IMR-90 (cell line): Measurements from ENCODE around the gene ELMO1. TPM values are rescaled to one million over a fixed set of nuclear protein-coding genes. Genes with fewer than 3 reads are reported as not detected.

Experiments
- ATAC-seq: fragments of 200-7000 bp; cut with Tn5 transposase; 2 replicates; pipeline ENCODE4 v1.9.1; 2020; ENCODE audit warnings: low read depth, mild to moderate bottlenecking, moderate library complexity
- BruUV-seq: library from RNA; stranded (reverse); fragments of 400-500 nt; replicated peaks from 2 replicates; lab custom pipeline; 2021; lab: Mats Ljungman, UMichigan
- CTCF ChIA-PET: fragments of 300-600 bp; formaldehyde crosslinking; extraction: SDS; loops from one replicate; lab custom pipeline; 2021; ENCODE audit warnings: antibody characterized with exemption; lab: Yijun Ruan, JAX
- POLR2A ChIA-PET: fragments of 300-600 bp; sonication (Branson Sonifier 250); formaldehyde crosslinking; loops from one replicate; lab custom pipeline; 2022; ENCODE audit warnings: antibody characterized with exemption; ENCODE audit not compliant: unreplicated experiment; lab: Charles Lee
- DNase-seq: peaks from one replicate; pipeline ENCODE4 v3.0.0; 2013
- H2AFZ ChIP-seq: replicated peaks from 2 replicates; pipeline ENCODE3; 2013; ENCODE audit warnings: low read length, mild to moderate bottlenecking; ENCODE audit not compliant: poor library complexity
- H2AK5ac ChIP-seq: 2 replicates; pipeline ENCODE4 v1.6.1; 2013; ENCODE audit warnings: low read depth, low read length, inconsistent platforms
- H2AK9ac ChIP-seq: replicated peaks from 2 replicates; pipeline ENCODE3; 2013; ENCODE audit warnings: mild to moderate bottlenecking, low read depth, low read length, moderate library complexity; ENCODE audit not compliant: poor library complexity
- H2BK120ac ChIP-seq: 2 replicates; pipeline ENCODE4 v1.6.1; 2013; ENCODE audit warnings: low read depth, low read length, inconsistent platforms
- H2BK15ac ChIP-seq: 3 replicates; pipeline ENCODE4 v1.6.1; 2013; ENCODE audit warnings: low read depth, low read length, inconsistent platforms
- H2BK20ac ChIP-seq: 2 replicates; pipeline ENCODE4 v1.6.1; 2013; ENCODE audit warnings: low read depth, mild to moderate bottlenecking, inconsistent platforms, low read length, moderate library complexity
- H2BK5ac ChIP-seq: 2 replicates; pipeline ENCODE4 v1.6.1; 2013; ENCODE audit warnings: mild to moderate bottlenecking, low read depth, low read length, inconsistent platforms; ENCODE audit not compliant: poor library complexity, severe bottlenecking
- H3K14ac ChIP-seq: replicated peaks from 2 replicates; pipeline ENCODE4 v1.6.1; 2013; ENCODE audit warnings: low read depth, low read length, inconsistent platforms
- H3K18ac ChIP-seq: 2 replicates; pipeline ENCODE4 v1.6.1; 2013; ENCODE audit warnings: low read depth, low read length, control low read depth
- H3K23ac ChIP-seq: 2 replicates; pipeline ENCODE4 v1.6.1; 2013; ENCODE audit warnings: low read depth, low read length, inconsistent platforms
- H3K27ac ChIP-seq: 2 replicates; pipeline ENCODE4 v1.5.1; 2013; ENCODE audit warnings: mild to moderate bottlenecking, control low read depth, low read length; ENCODE audit not compliant: insufficient read depth
- H3K27me3 ChIP-seq: 2 replicates; pipeline ENCODE4 v1.6.1; 2013; ENCODE audit warnings: low read length; ENCODE audit not compliant: control insufficient read depth, insufficient read depth
- H3K36me3 ChIP-seq: 2 replicates; pipeline ENCODE4 v1.6.1; 2013; ENCODE audit warnings: low read length, mixed read lengths; ENCODE audit not compliant: control insufficient read depth, insufficient read depth
- H3K4ac ChIP-seq: 2 replicates; pipeline ENCODE4 v1.6.1; 2013; ENCODE audit warnings: low read depth, low read length, inconsistent platforms
- H3K4me1 ChIP-seq: 2 replicates; pipeline ENCODE4 v1.6.1; 2013; ENCODE audit warnings: low read length, mixed read lengths; ENCODE audit not compliant: control insufficient read depth, insufficient read depth
- H3K4me2 ChIP-seq: 2 replicates; pipeline ENCODE4 v1.6.1; 2013; ENCODE audit warnings: low read depth, mild to moderate bottlenecking, control low read depth, low read length, moderate library complexity
- H3K4me3 ChIP-seq: 2 replicates; pipeline ENCODE4 v1.5.1; 2013; ENCODE audit warnings: low read depth, mild to moderate bottlenecking, control low read depth, low read length, moderate library complexity; ENCODE audit not compliant: insufficient read depth
- H3K56ac ChIP-seq: 2 replicates; pipeline ENCODE4 v1.6.1; 2013; ENCODE audit warnings: low read length, inconsistent platforms; ENCODE audit not compliant: insufficient read depth; ENCODE audit errors: extremely low read depth
- H3K79me1 ChIP-seq, 2 experiments: 2 replicates each; pipeline ENCODE4 v1.6.1; 2013; ENCODE audit warnings: low read length in 2 of 2, inconsistent platforms in 1 of 2, low read depth in 1 of 2
- H3K9ac ChIP-seq: 2 replicates; pipeline ENCODE4 v1.6.1; 2013; ENCODE audit warnings: low read depth, low read length, control low read depth
- H3K9me1 ChIP-seq: 2 replicates; pipeline ENCODE4 v1.6.1; 2013; ENCODE audit warnings: low read length, inconsistent platforms; ENCODE audit not compliant: insufficient read depth
- H3K9me3 ChIP-seq: 2 replicates; pipeline ENCODE4 v1.6.1; 2013; ENCODE audit warnings: low read length; ENCODE audit not compliant: control insufficient read depth, insufficient read depth
- H4K20me1 ChIP-seq: 2 replicates; pipeline ENCODE4 v1.6.1; 2013; ENCODE audit warnings: low read length, inconsistent platforms; ENCODE audit not compliant: insufficient read depth
- H4K5ac ChIP-seq: 2 replicates; pipeline ENCODE4 v1.6.1; 2013; ENCODE audit warnings: mild to moderate bottlenecking, low read depth, low read length, control low read depth
- H4K8ac ChIP-seq, 2 experiments: 2 replicates each; pipeline ENCODE4 v1.6.1; 2013; ENCODE audit warnings: low read depth in 2 of 2, low read length in 2 of 2, control low read depth in 1 of 2, inconsistent platforms in 1 of 2
- H4K91ac ChIP-seq: 2 replicates; pipeline ENCODE4 v1.6.1; 2013; ENCODE audit warnings: low read depth, low read length, inconsistent platforms; ENCODE audit not compliant: insufficient read depth
- BHLHE40 ChIP-seq: fragments of 150-350 bp; IDR thresholded peaks from 2 replicates; pipeline ENCODE4 v1.6.1; 2016; ENCODE audit warnings: mild to moderate bottlenecking, low read depth, low read length
- CEBPB ChIP-seq: IDR thresholded peaks from 2 replicates; pipeline ENCODE4 v1.6.1; 2012; ENCODE audit warnings: low read depth, low read length, improper control_type of control experiment
- CHD1 ChIP-seq: IDR thresholded peaks from 2 replicates; pipeline ENCODE4 v1.6.1; 2012; ENCODE audit warnings: low read depth, low read length, improper control_type of control experiment
- FOS ChIP-seq: fragments of 150-350 bp; IDR thresholded peaks from 2 replicates; pipeline ENCODE4 v1.6.1; 2016; ENCODE audit warnings: low read depth, low read length
- MAFK ChIP-seq: IDR thresholded peaks from 2 replicates; pipeline ENCODE4 v1.6.1; 2012; ENCODE audit warnings: low read depth, low read length, improper control_type of control experiment
- MAZ ChIP-seq: IDR thresholded peaks from 2 replicates; pipeline ENCODE4 v1.6.1; 2012; ENCODE audit warnings: low read depth, mild to moderate bottlenecking, low read length, improper control_type of control experiment, moderate library complexity, borderline replicate concordance
- MXI1 ChIP-seq: IDR thresholded peaks from 2 replicates; pipeline ENCODE4 v1.6.1; 2012; ENCODE audit warnings: low read depth, mild to moderate bottlenecking, low read length, moderate library complexity, borderline replicate concordance
- NFE2L2 ChIP-seq: fragments of 150-350 bp; IDR thresholded peaks from 2 replicates; pipeline ENCODE4 v1.6.1; 2016; ENCODE audit warnings: low read depth, mild to moderate bottlenecking, low read length
- POLR2A ChIP-seq: IDR thresholded peaks from 2 replicates; pipeline ENCODE4 v1.6.1; 2012; ENCODE audit warnings: mild to moderate bottlenecking, low read depth, low read length
- RAD21 ChIP-seq: IDR thresholded peaks from 2 replicates; pipeline ENCODE4 v1.6.1; 2012; ENCODE audit warnings: low read length, improper control_type of control experiment
- RCOR1 ChIP-seq: IDR thresholded peaks from 2 replicates; pipeline ENCODE4 v1.6.1; 2012; ENCODE audit warnings: mild to moderate bottlenecking, low read length, improper control_type of control experiment; ENCODE audit not compliant: insufficient replicate concordance
- RFX5 ChIP-seq: IDR thresholded peaks from 2 replicates; pipeline ENCODE4 v1.8.0; 2012; ENCODE audit warnings: low read depth, mild to moderate bottlenecking, low read length, moderate library complexity
- SMC3 ChIP-seq: fragments of 150-350 bp; IDR thresholded peaks from 2 replicates; pipeline ENCODE4 v1.6.1; 2016; ENCODE audit warnings: low read depth, mild to moderate bottlenecking, antibody characterized with exemption, low read length, moderate library complexity
- WGBS, 2 experiments: methylation state at CpG; one replicate each; pipeline versions ENCODE4 v1.1.5 to v1.1.7; 2013; ENCODE audit warnings: missing lambda C conversion rate in 2 of 2; ENCODE audit not compliant: insufficient read length in 1 of 2; ENCODE audit errors: extremely low coverage in 2 of 2; 5-methylcytosine and 5-hydroxymethylcytosine counted together
- dilution Hi-C: fragments of 300-500 bp; cut with HindIII; formaldehyde crosslinking; loops from one replicate; pipeline ENCODE4 v1.14.3; 2018; ENCODE audit warnings: low sequenced_read_pairs; ENCODE audit not compliant: unreplicated experiment
- in situ Hi-C: fragments of 300-500 bp; cut with MboI; formaldehyde crosslinking; loops from 3 replicates; pipeline ENCODE4 v1.14.3; 2019; ENCODE audit warnings: low sequenced_read_pairs, inconsistent platforms, mixed read lengths
- intact Hi-C: fragments of 100-400 bp; cut with micrococcal nuclease; formaldehyde crosslinking; loops from 2 replicates; pipeline ENCODE4 v1.10.0; 2022
- polyA plus RNA-seq, 3 experiments: library from polyadenylated mRNA; depleted of rRNA; stranded (reverse); fragments of >200 nt; gene quantifications; 2 replicates each; pipeline ENCODE4 v1.2.3, GENCODE V29; 2012; ENCODE audit warnings: low replicate concordance in 1 of 3
- total RNA-seq: library from RNA; depleted of rRNA; stranded (reverse); fragments of >200 nt; gene quantifications from 2 replicates; pipeline ENCODE4 v1.2.3, GENCODE V29; 2012
- TF ChIP-seq, protein P1 (sequence below): fragments of 150-350 bp; IDR thresholded peaks from 2 replicates; pipeline ENCODE4 v1.6.1; 2016; ENCODE audit warnings: low read depth, mild to moderate bottlenecking, low read length, moderate library complexity, borderline replicate concordance
- TF ChIP-seq, protein P2 (sequence below): fragments of 150-350 bp; IDR thresholded peaks from 2 replicates; pipeline ENCODE4 v1.6.1; 2017; ENCODE audit warnings: mild to moderate bottlenecking, antibody characterized with exemption, low read length, low read depth
- TF ChIP-seq, protein P3 (sequence below): conservative IDR thresholded peaks from 2 replicates; pipeline ENCODE4 v1.5.1; 2012; ENCODE audit warnings: mild to moderate bottlenecking, low read depth, low read length, improper control_type of control experiment

The ELMO1 gene
- total and polyA plus RNA-seq, 2 of the 4 experiments (the other 2 are of a cell fraction) = 0.03 TPM; not detected in 1

DNA sequence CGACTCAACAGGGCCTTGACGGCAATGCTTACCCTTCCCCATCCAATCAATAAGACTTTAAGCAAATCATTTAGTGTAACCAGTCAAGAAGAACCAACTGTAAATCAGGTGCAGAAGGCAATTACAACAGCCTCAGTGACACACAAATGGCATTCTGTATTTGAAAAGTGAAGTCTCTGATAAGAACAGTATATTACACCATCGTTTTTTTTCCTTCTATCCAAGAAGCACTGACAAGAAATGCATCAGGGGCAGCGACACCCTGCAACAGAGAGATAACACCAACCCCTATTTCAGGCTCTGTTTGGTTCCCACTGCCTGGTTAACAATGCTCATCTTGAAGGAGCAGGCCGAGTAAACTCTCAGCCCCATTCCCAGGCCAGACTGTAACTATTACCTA, 520.4 kb downstream of the ELMO1 start:
- H2AK5ac ChIP-seq = no peak overlapping the region
- no peak overlapping the region for H2BK120ac ChIP-seq
- no peaks in the 10 kb centered on the region for H3K9me1 ChIP-seq
- no peak overlapping the region for H2BK5ac ChIP-seq
- no peak overlapping the region for H3K4ac ChIP-seq
- WGBS, 2 experiments = 0% methylated on average over 1 of the region's 5 CpGs; no CpG with 5 or more reads in 1 of the 2 experiments
- TF ChIP-seq MAZ (no peak), CEBPB (no peak), BHLHE40 (no peak), SMC3 (no peak), POLR2A (no peak), MXI1 (no peak), NFE2L2 (no peak), MAFK (no peak), RFX5 (no peak), FOS (no peak), RAD21 (no peak), CHD1 (no peak), RCOR1 (no peak)
- TF ChIP-seq, protein P1, sequence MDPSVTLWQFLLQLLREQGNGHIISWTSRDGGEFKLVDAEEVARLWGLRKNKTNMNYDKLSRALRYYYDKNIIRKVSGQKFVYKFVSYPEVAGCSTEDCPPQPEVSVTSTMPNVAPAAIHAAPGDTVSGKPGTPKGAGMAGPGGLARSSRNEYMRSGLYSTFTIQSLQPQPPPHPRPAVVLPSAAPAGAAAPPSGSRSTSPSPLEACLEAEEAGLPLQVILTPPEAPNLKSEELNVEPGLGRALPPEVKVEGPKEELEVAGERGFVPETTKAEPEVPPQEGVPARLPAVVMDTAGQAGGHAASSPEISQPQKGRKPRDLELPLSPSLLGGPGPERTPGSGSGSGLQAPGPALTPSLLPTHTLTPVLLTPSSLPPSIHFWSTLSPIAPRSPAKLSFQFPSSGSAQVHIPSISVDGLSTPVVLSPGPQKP = no peak
- TF ChIP-seq, protein P2, sequence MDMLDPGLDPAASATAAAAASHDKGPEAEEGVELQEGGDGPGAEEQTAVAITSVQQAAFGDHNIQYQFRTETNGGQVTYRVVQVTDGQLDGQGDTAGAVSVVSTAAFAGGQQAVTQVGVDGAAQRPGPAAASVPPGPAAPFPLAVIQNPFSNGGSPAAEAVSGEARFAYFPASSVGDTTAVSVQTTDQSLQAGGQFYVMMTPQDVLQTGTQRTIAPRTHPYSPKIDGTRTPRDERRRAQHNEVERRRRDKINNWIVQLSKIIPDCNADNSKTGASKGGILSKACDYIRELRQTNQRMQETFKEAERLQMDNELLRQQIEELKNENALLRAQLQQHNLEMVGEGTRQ = no peak
- TF ChIP-seq, protein P3, sequence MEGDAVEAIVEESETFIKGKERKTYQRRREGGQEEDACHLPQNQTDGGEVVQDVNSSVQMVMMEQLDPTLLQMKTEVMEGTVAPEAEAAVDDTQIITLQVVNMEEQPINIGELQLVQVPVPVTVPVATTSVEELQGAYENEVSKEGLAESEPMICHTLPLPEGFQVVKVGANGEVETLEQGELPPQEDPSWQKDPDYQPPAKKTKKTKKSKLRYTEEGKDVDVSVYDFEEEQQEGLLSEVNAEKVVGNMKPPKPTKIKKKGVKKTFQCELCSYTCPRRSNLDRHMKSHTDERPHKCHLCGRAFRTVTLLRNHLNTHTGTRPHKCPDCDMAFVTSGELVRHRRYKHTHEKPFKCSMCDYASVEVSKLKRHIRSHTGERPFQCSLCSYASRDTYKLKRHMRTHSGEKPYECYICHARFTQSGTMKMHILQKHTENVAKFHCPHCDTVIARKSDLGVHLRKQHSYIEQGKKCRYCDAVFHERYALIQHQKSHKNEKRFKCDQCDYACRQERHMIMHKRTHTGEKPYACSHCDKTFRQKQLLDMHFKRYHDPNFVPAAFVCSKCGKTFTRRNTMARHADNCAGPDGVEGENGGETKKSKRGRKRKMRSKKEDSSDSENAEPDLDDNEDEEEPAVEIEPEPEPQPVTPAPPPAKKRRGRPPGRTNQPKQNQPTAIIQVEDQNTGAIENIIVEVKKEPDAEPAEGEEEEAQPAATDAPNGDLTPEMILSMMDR = no peak
- in situ Hi-C loops (no loop called here), dilution Hi-C loops (no loop called here), intact Hi-C loops (no loop called here)
- H3K56ac ChIP-seq = no peak overlapping the region
- no peaks in the 10 kb centered on the region for H3K36me3 ChIP-seq
- no peaks in the 10 kb centered on the region for H3K27me3 ChIP-seq
- ChIA-PET CTCF (no interaction called here), POLR2A (no interaction called here)
- H3K79me1 ChIP-seq = no peaks in the 10 kb centered on the region
- no peak overlapping the region for H2BK15ac ChIP-seq
- H3K4me1 ChIP-seq = no peaks in the 10 kb centered on the region
- no peak overlapping the region for H3K9ac ChIP-seq
- no peak overlapping the region for H3K4me3 ChIP-seq
- no peak overlapping the region for H3K27ac ChIP-seq
- BruUV-seq = no TSS peak
- no peak overlapping the region for H2AK9ac ChIP-seq
- H4K8ac ChIP-seq = no peak overlapping the region
- no peaks in the 10 kb centered on the region for H4K20me1 ChIP-seq
- H3K9me3 ChIP-seq = no peaks in the 10 kb centered on the region
- no peak for DNase-seq
- H3K14ac ChIP-seq = no peak overlapping the region
- no peak overlapping the region for H3K23ac ChIP-seq
- no peak overlapping the region for H3K18ac ChIP-seq
- ATAC-seq = no peak
- H2BK20ac ChIP-seq = no peak overlapping the region
- H4K91ac ChIP-seq = no peak overlapping the region
- H3K4me2 ChIP-seq = no peak overlapping the region
- no peak overlapping the region for H2AFZ ChIP-seq
- H4K5ac ChIP-seq = no peak overlapping the region
